Activated CD8-positive, alpha-beta T cell treated with anti-CD3 and anti-CD28 coated beads for 36 hours (primary cell): ENCODE results near the gene BCOR. TPM values are rescaled to one million over a fixed set of nuclear protein-coding genes. Genes with fewer than 3 reads are reported as not detected.

Experiments
- ATAC-seq: fragments of 200-7000 bp; cut with Tn5 transposase; one replicate; pipeline ENCODE4 v1.10.0; 2021; ENCODE audit warnings: mild to moderate bottlenecking, moderate library complexity
- CTCF ChIA-PET: fragments of 350-600 bp; sonication (Branson Sonifier 250); formaldehyde crosslinking; loops from one replicate; lab custom pipeline; 2021; ENCODE audit warnings: antibody characterized with exemption; lab: Charles Lee
- POLR2A ChIA-PET: fragments of 350-600 bp; sonication (Branson Sonifier 250); formaldehyde crosslinking; loops from one replicate; lab custom pipeline; 2021; ENCODE audit warnings: antibody characterized with exemption; lab: Charles Lee
- DNase-seq: peaks from one replicate; pipeline ENCODE4 v3.0.0-alpha.2; 2020
- H3K27ac Mint-ChIP-seq: one replicate; pipeline ENCODE4 v1.8.0; 2021; ENCODE audit warnings: mild to moderate bottlenecking, mixed read lengths
- H3K27me3 Mint-ChIP-seq: one replicate; pipeline ENCODE4 v1.8.0; 2021; ENCODE audit warnings: mixed read lengths
- H3K36me3 Mint-ChIP-seq: one replicate; pipeline ENCODE4 v1.8.0; 2021; ENCODE audit warnings: low read depth, mixed read lengths
- H3K4me1 Mint-ChIP-seq: one replicate; pipeline ENCODE4 v1.8.0; 2021; ENCODE audit warnings: low read depth, mixed read lengths
- H3K4me3 Mint-ChIP-seq: one replicate; pipeline ENCODE4 v1.8.0; 2021; ENCODE audit warnings: mild to moderate bottlenecking, moderate library complexity, mixed read lengths
- H3K9me3 Mint-ChIP-seq: one replicate; pipeline ENCODE4 v1.8.0; 2021; ENCODE audit warnings: mixed read lengths
- CTCF ChIP-seq: fragments of 200-600 bp; IDR thresholded peaks from one replicate; pipeline ENCODE4 v1.8.0; 2022; ENCODE audit warnings: antibody characterized with exemption, mild to moderate bottlenecking
- intact Hi-C: fragments of 100-400 bp; cut with micrococcal nuclease; formaldehyde crosslinking; loops from one replicate; pipeline ENCODE4 v1.10.0; 2022
- total RNA-seq, 2 experiments: library from RNA; stranded (reverse); gene quantifications; one replicate each; pipeline ENCODE4 v1.2.3, GENCODE V29; 2021

The BCOR gene
- total RNA-seq, 2 experiments from 2014 or later, result 38.3 to 39.6 TPM

GRCh38 chrX:40047485-40047884 is 50.3 kb downstream of the BCOR start:
- TF ChIP-seq CTCF, result no peak
- no peaks in the 10 kb centered on the region for H3K27me3 Mint-ChIP-seq
- DNase-seq, result no peak
- ChIA-PET POLR2A (no interaction called here), CTCF (no interaction called here)
- H3K4me1 Mint-ChIP-seq, result no peaks in the 10 kb centered on the region
- intact Hi-C loops, result no loop called here
- H3K36me3 Mint-ChIP-seq, result peaks cover 38% of the 10 kb centered on the region
- H3K4me3 Mint-ChIP-seq, result no peak overlapping the region
- no peak overlapping the region for H3K27ac Mint-ChIP-seq
- no peak for ATAC-seq
- peaks cover 16% of the 10 kb centered on the region for H3K9me3 Mint-ChIP-seq

GRCh38 chrX:40043895-40044294 is 53.9 kb downstream of the BCOR start:
- H3K27ac Mint-ChIP-seq, result no peak overlapping the region
- TF ChIP-seq CTCF, result no peak
- peaks cover 19% of the 10 kb centered on the region for H3K4me1 Mint-ChIP-seq
- ChIA-PET CTCF (no interaction called here), POLR2A (no interaction called here)
- ATAC-seq (no peak), DNase-seq (no peak)
- intact Hi-C loops, result no loop called here
- H3K27me3 Mint-ChIP-seq, result no peaks in the 10 kb centered on the region
- H3K36me3 Mint-ChIP-seq, result peaks cover 6% of the 10 kb centered on the region
- peaks cover 4% of the 10 kb centered on the region for H3K9me3 Mint-ChIP-seq
- H3K4me3 Mint-ChIP-seq, result no peak overlapping the region

GRCh38 chrX:40041915-40042314 is 55.8 kb downstream of the BCOR start:
- H3K4me1 Mint-ChIP-seq, result peaks cover 19% of the 10 kb centered on the region
- no peak overlapping the region for H3K4me3 Mint-ChIP-seq
- intact Hi-C loops, result no loop called here
- no peaks in the 10 kb centered on the region for H3K27me3 Mint-ChIP-seq
- H3K9me3 Mint-ChIP-seq, result no peaks in the 10 kb centered on the region
- ChIA-PET POLR2A (interaction anchor here (0.5 kb wide), 1 partner anchor 303 kb away, joined by 4 read pairs; no protein-coding TSS in a partner anchor), CTCF (no interaction called here)
- DNase-seq (peak; percentile 26), ATAC-seq (peak; percentile 69)
- H3K36me3 Mint-ChIP-seq, result no peaks in the 10 kb centered on the region
- H3K27ac Mint-ChIP-seq, result no peak overlapping the region
- no peak for TF ChIP-seq CTCF

- CTCF ChIA-PET, result no interaction called here
- Mint-ChIP-seq H3K27ac (no peak overlapping the region), H3K9me3 (no peaks in the 10 kb centered on the region), H3K36me3 (no peaks in the 10 kb centered on the region), H3K27me3 (no peaks in the 10 kb centered on the region), H3K4me3 (no peak overlapping the region), H3K4me1 (peaks cover 19% of the 10 kb centered on the region)
- DNase-seq (peak; percentile 15), ATAC-seq (peak; percentile 58)
- POLR2A ChIA-PET, result no interaction called here
- no peak for TF ChIP-seq CTCF
- intact Hi-C loops, result no loop called here
Measured at GRCh38 chrX:40040686-40041461, 56.9 kb downstream of the BCOR start.

- Mint-ChIP-seq H3K27me3 (no peaks in the 10 kb centered on the region), H3K4me3 (no peak overlapping the region), H3K9me3 (no peaks in the 10 kb centered on the region), H3K27ac (no peak overlapping the region), H3K36me3 (no peaks in the 10 kb centered on the region), H3K4me1 (peaks cover 19% of the 10 kb centered on the region)
- ChIA-PET POLR2A (no interaction called here), CTCF (no interaction called here)
- intact Hi-C loops, result no loop called here
- no peak for DNase-seq
- ATAC-seq, result no peak
- no peak for TF ChIP-seq CTCF
Measured at GRCh38 chrX:40039887-40040286, 57.9 kb downstream of the BCOR start.
